Mesothelial cell of epicardium (in vitro differentiated cells): ENCODE results near the gene ZDHHC22. TPM values are rescaled to one million over a fixed set of nuclear protein-coding genes. Genes with fewer than 3 reads are reported as not detected.
A peak's percentile ranks its signal among the peaks of the same experiment; 100 is the strongest.

ENCODE experiments used
- DNase-seq, 2 experiments: peaks; one replicate each; pipeline ENCODE4 v3.0.0; 2021; ENCODE audit warnings: low spot score in 2 of 2; ENCODE audit not compliant: unreplicated experiment in 2 of 2
- H3K27ac Mint-ChIP-seq: 2 replicates; pipeline ENCODE4 v1.8.0; 2021; ENCODE audit warnings: mixed read lengths
- H3K27me3 Mint-ChIP-seq: 2 replicates; pipeline ENCODE4 v1.8.0; 2021; ENCODE audit warnings: low read depth, mixed read lengths
- H3K36me3 Mint-ChIP-seq: 2 replicates; pipeline ENCODE4 v1.8.0; 2021; ENCODE audit warnings: mixed read lengths
- H3K4me1 Mint-ChIP-seq: 2 replicates; pipeline ENCODE4 v1.8.0; 2021; ENCODE audit warnings: mixed read lengths
- H3K4me3 Mint-ChIP-seq: 2 replicates; pipeline ENCODE4 v1.8.0; 2021; ENCODE audit warnings: mild to moderate bottlenecking, moderate library complexity, mixed read lengths
- H3K9me3 Mint-ChIP-seq: 2 replicates; pipeline ENCODE4 v1.8.0; 2021; ENCODE audit warnings: mixed read lengths
- total RNA-seq: library from RNA; stranded (reverse); gene quantifications from 3 replicates; pipeline ENCODE4 v1.2.1, GENCODE V29; 2021
- TF ChIP-seq, protein P1 (sequence below): fragments of 200-600 bp; sonication (generic); IDR thresholded peaks from one replicate; pipeline ENCODE4 v1.5.0; 2021; ENCODE audit warnings: antibody characterized with exemption; ENCODE audit not compliant: unreplicated experiment

ZDHHC22 gene
- total RNA-seq, 1 donor from 2014 or later: not detected

- H3K4me1 Mint-ChIP-seq: peaks cover 17% of the 10 kb centered on the region
- peaks cover 93% of the 10 kb centered on the region for H3K27me3 Mint-ChIP-seq
- no peaks in the 10 kb centered on the region for H3K36me3 Mint-ChIP-seq
- H3K4me3 Mint-ChIP-seq: peak overlapping the region; percentile 61
- no peak for DNase-seq
- TF ChIP-seq, protein P1, sequence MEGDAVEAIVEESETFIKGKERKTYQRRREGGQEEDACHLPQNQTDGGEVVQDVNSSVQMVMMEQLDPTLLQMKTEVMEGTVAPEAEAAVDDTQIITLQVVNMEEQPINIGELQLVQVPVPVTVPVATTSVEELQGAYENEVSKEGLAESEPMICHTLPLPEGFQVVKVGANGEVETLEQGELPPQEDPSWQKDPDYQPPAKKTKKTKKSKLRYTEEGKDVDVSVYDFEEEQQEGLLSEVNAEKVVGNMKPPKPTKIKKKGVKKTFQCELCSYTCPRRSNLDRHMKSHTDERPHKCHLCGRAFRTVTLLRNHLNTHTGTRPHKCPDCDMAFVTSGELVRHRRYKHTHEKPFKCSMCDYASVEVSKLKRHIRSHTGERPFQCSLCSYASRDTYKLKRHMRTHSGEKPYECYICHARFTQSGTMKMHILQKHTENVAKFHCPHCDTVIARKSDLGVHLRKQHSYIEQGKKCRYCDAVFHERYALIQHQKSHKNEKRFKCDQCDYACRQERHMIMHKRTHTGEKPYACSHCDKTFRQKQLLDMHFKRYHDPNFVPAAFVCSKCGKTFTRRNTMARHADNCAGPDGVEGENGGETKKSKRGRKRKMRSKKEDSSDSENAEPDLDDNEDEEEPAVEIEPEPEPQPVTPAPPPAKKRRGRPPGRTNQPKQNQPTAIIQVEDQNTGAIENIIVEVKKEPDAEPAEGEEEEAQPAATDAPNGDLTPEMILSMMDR: no peak
- H3K27ac Mint-ChIP-seq: no peak overlapping the region
- H3K9me3 Mint-ChIP-seq: no peaks in the 10 kb centered on the region
Observed at GRCh38 chr14:77140359-77141213, 1.0 kb downstream of the ZDHHC22 start.

DNA sequence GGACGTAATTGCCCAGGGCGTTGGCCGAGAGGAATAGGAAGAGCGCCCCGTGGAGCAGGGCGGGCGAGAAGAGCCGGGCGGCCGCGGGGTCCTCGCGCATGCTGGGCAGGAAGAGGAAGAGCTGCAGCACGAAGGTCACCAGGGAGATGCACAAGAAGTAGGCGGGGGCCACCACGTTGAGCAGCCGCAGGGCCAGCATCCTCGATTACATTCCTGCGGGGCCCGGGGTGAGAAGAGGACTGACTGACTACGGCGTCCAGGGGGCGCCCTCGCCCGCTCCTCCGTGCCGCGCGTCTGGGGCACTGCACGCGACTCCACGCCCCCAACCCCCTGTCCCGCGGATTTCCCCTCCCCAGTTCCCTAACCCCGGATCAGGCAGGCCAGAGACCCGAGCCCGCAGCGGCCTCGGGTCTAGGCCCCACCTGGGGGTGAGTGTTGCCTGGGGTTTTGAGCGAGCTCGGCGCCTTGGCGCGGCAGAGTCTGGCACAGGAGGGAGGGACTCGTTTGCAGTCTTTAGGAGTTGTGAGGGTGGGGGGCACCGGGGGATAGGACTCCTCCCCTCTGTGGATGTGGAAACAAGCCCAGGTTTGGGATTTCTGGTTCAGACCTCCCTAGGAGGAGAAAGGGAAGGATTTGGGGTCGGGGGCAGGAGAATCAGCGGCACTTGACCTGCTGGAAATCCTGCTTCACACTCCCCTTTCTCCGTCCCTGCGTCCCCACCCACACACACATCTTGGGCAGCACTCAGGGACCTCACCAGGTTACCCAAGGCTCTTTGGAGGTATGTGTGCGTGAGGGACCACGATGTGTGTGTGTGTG, 1.8 kb downstream of the ZDHHC22 start:
- H3K4me3 Mint-ChIP-seq: peak overlapping the region; percentile 61
- H3K27ac Mint-ChIP-seq: no peak overlapping the region
- no peaks in the 10 kb centered on the region for H3K9me3 Mint-ChIP-seq
- H3K4me1 Mint-ChIP-seq: peaks cover 17% of the 10 kb centered on the region
- peaks cover 93% of the 10 kb centered on the region for H3K27me3 Mint-ChIP-seq
- no peak for DNase-seq
- TF ChIP-seq, protein P1: peak; percentile 54
- H3K36me3 Mint-ChIP-seq: no peaks in the 10 kb centered on the region

DNA sequence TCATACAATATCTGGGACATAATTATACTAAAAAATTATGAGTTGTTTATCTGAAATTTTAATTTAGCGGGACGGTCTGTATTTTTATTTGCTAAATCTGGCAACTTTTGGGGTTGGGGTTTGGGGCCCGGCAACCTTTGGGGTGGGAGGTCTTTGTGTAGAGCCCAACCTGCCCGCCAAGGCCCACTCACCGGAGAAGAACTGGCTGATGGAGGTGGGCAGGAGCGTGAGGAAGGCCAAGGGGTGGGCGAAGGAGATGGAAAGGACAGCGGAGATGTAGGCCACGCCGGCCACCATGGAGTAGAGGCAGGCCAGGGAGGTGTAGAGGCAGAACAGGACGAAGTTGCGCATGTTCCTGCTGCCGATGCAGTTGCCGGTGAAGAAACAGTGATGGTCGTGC, 2.6 kb downstream of the ZDHHC22 start:
- TF ChIP-seq, protein P1: no peak
- peaks cover 93% of the 10 kb centered on the region for H3K27me3 Mint-ChIP-seq
- no peak overlapping the region for H3K27ac Mint-ChIP-seq
- H3K4me1 Mint-ChIP-seq: peaks cover 17% of the 10 kb centered on the region
- no peak overlapping the region for H3K4me3 Mint-ChIP-seq
- DNase-seq: no peak
- no peaks in the 10 kb centered on the region for H3K36me3 Mint-ChIP-seq
- H3K9me3 Mint-ChIP-seq: no peaks in the 10 kb centered on the region

GRCh38 chr14:77133720-77134338, 7.8 kb downstream of the ZDHHC22 start:
- Mint-ChIP-seq H3K27ac (no peak overlapping the region), H3K36me3 (no peaks in the 10 kb centered on the region), H3K9me3 (no peaks in the 10 kb centered on the region), H3K4me1 (no peaks in the 10 kb centered on the region), H3K4me3 (no peak overlapping the region), H3K27me3 (peaks cover 98% of the 10 kb centered on the region)
- DNase-seq: peak; percentile 71 to 83
- TF ChIP-seq, protein P1: no peak

- Mint-ChIP-seq H3K4me1 (peaks cover 8% of the 10 kb centered on the region), H3K27me3 (peaks cover 96% of the 10 kb centered on the region)
Observed at GRCh38 chr14:77131871-77132486, 9.6 kb downstream of the ZDHHC22 start.

More at GRCh38 chr14:77131871-77132486, 9.6 kb downstream of the ZDHHC22 start:
- Mint-ChIP-seq H3K9me3 (no peaks in the 10 kb centered on the region), H3K4me3 (no peak overlapping the region), H3K36me3 (no peaks in the 10 kb centered on the region), H3K27ac (no peak overlapping the region)
- TF ChIP-seq, protein P1: no peak
- DNase-seq: no peak
